ENCODE measurements around the gene BPIFB1.

The BPIFB1 gene

GRCh38 chr20:33301192-33301930, 18.3 kb downstream of the BPIFB1 start:
- H3K9ac ChIP-seq (ENCODE audit: low read length) = no peak overlapping the region
- H3K36me3 ChIP-seq (ENCODE audit: insufficient read depth, low read length) = no peaks in the 10 kb centered on the region
- H4K20me1 ChIP-seq (ENCODE audit: insufficient read depth, low read length) = no peaks in the 10 kb centered on the region
- H2AFZ ChIP-seq (ENCODE audit: low read length) = no peak overlapping the region
- H3K9me3 ChIP-seq (ENCODE audit: low read length) = no peaks in the 10 kb centered on the region
- H3K27me3 ChIP-seq (ENCODE audit: insufficient read depth, low read length) = peaks cover 8% of the 10 kb centered on the region; the same call in 1 of the 2 replicates
- H3K27ac ChIP-seq (ENCODE audit: low read depth, low read length, poor library complexity, severe bottlenecking) = no peak overlapping the region
- no peaks in the 10 kb centered on the region for H3K4me1 ChIP-seq (ENCODE audit: insufficient read depth, low read length, severe bottlenecking)
- H3K4me2 ChIP-seq (ENCODE audit: low read length) = no peak overlapping the region
- H3F3A ChIP-seq (ENCODE audit: insufficient read depth, low read length) = no peaks in the 10 kb centered on the region
- TF ChIP-seq EZH2 (IDR thresholded peaks at IDR 0.05; ENCODE audit: borderline replicate concordance, low read length) (no peak), CTCF (IDR thresholded peaks at IDR 0.05; ENCODE audit: low read length) (no peak)
- no peaks in the 10 kb centered on the region for H3K79me2 ChIP-seq (ENCODE audit: insufficient read depth, low read length)
- H3K9me2 ChIP-seq (ENCODE audit: low read depth, low read length) = no peaks in the 10 kb centered on the region
- H3K4me3 ChIP-seq (ENCODE audit: low read depth, low read length, poor library complexity, severe bottlenecking) = no peak overlapping the region

GRCh38 chr20:33303595-33303994, 20.6 kb downstream of the BPIFB1 start:
- Histone ChIP-seq H3K79me2 (ENCODE audit: insufficient read depth, low read length) (no peaks in the 10 kb centered on the region), H3K9ac (ENCODE audit: low read length) (no peak overlapping the region), H3K4me3 (ENCODE audit: low read depth, low read length, poor library complexity, severe bottlenecking) (no peak overlapping the region), H2AFZ (ENCODE audit: low read length) (no peak overlapping the region), H4K20me1 (ENCODE audit: insufficient read depth, low read length) (no peaks in the 10 kb centered on the region), H3K4me2 (ENCODE audit: low read length) (no peak overlapping the region), H3K9me2 (ENCODE audit: low read depth, low read length) (no peaks in the 10 kb centered on the region), H3K36me3 (ENCODE audit: insufficient read depth, low read length) (no peaks in the 10 kb centered on the region), H3K27ac (ENCODE audit: low read depth, low read length, poor library complexity, severe bottlenecking) (no peak overlapping the region), H3K9me3 (ENCODE audit: low read length) (no peaks in the 10 kb centered on the region), H3K4me1 (ENCODE audit: insufficient read depth, low read length, severe bottlenecking) (no peaks in the 10 kb centered on the region), H3K27me3 (ENCODE audit: insufficient read depth, low read length) (peaks cover 8% of the 10 kb centered on the region; the same call in 1 of the 2 replicates), H3F3A (ENCODE audit: insufficient read depth, low read length) (no peaks in the 10 kb centered on the region)
- no peak for TF ChIP-seq EZH2 (IDR thresholded peaks at IDR 0.05; ENCODE audit: borderline replicate concordance, low read length)
- TF ChIP-seq CTCF (IDR thresholded peaks at IDR 0.05; ENCODE audit: low read length) = no peak

GRCh38 chr20:33304046-33304445, 21.0 kb downstream of the BPIFB1 start:
- Histone ChIP-seq H3K4me2 (ENCODE audit: low read length) (no peak overlapping the region), H3K27me3 (ENCODE audit: insufficient read depth, low read length) (peaks cover 8% of the 10 kb centered on the region; the same call in 1 of the 2 replicates), H4K20me1 (ENCODE audit: insufficient read depth, low read length) (no peaks in the 10 kb centered on the region), H3K4me3 (ENCODE audit: low read depth, low read length, poor library complexity, severe bottlenecking) (no peak overlapping the region), H3K79me2 (ENCODE audit: insufficient read depth, low read length) (no peaks in the 10 kb centered on the region), H3K9ac (ENCODE audit: low read length) (no peak overlapping the region), H3K27ac (ENCODE audit: low read depth, low read length, poor library complexity, severe bottlenecking) (no peak overlapping the region), H3K9me3 (ENCODE audit: low read length) (no peaks in the 10 kb centered on the region), H3K4me1 (ENCODE audit: insufficient read depth, low read length, severe bottlenecking) (no peaks in the 10 kb centered on the region), H3K9me2 (ENCODE audit: low read depth, low read length) (no peaks in the 10 kb centered on the region), H3K36me3 (ENCODE audit: insufficient read depth, low read length) (no peaks in the 10 kb centered on the region), H2AFZ (ENCODE audit: low read length) (no peak overlapping the region), H3F3A (ENCODE audit: insufficient read depth, low read length) (no peaks in the 10 kb centered on the region)
- no peak for TF ChIP-seq EZH2 (IDR thresholded peaks at IDR 0.05; ENCODE audit: borderline replicate concordance, low read length)
- no peak for TF ChIP-seq CTCF (IDR thresholded peaks at IDR 0.05; ENCODE audit: low read length)
